GM12878 (cell line): ENCODE data around the gene CEACAM4. TPM values are rescaled to one million over a fixed set of nuclear protein-coding genes. Genes with fewer than 3 reads are reported as not detected.

Experiments used
- ATAC-seq: fragments of 200-7000 bp; cut with Tn5 transposase; 3 replicates; pipeline ENCODE4 v1.9.1; 2020; ENCODE audit warnings: mild to moderate bottlenecking, moderate library complexity
- BruUV-seq: library from RNA; stranded (reverse); fragments of 400-500 nt; replicated peaks from 2 replicates; lab custom pipeline; 2021; lab: Mats Ljungman, UMichigan
- CTCF ChIA-PET: fragments of 300-600 bp; sonication (Branson Sonifier 250); formaldehyde crosslinking; extraction: SDS; loops from one replicate; lab custom pipeline; 2021; ENCODE audit warnings: inconsistent platforms; lab: Yijun Ruan, JAX
- POLR2A ChIA-PET: fragments of 350-600 bp; formaldehyde crosslinking; extraction: SDS; loops from one replicate; lab custom pipeline; 2021; ENCODE audit warnings: inconsistent platforms; lab: Charles Lee
- RAD21 ChIA-PET: fragments of 300-600 bp; sonication (Branson Sonifier 250); formaldehyde crosslinking; loops from one replicate; lab custom pipeline; 2023; ENCODE audit warnings: antibody characterized with exemption; ENCODE audit not compliant: unreplicated experiment; lab: Charles Lee
- SMC1A ChIA-PET: fragments of 300-600 bp; sonication (Branson Sonifier 250); formaldehyde crosslinking; loops from one replicate; lab custom pipeline; 2023; ENCODE audit not compliant: unreplicated experiment, uncharacterized antibody; lab: Charles Lee
- DNase-seq: peaks from one replicate; pipeline ENCODE4 v3.0.0-alpha.2; 2011; ENCODE audit warnings: low read depth, low spot score
- FAIRE-seq: peaks from 3 replicates; lab custom pipeline; 2011; peaks lifted over from hg19 to GRCh38; lab: Jason Lieb, UNC
- H2AFZ ChIP-seq: 2 replicates; pipeline ENCODE4 v1.6.0; 2011; ENCODE audit warnings: low read depth, low read length, control low read depth; ENCODE audit not compliant: control insufficient read depth
- H3K27ac ChIP-seq: 2 replicates; pipeline ENCODE4 v1.5.1; 2011; ENCODE audit warnings: control low read depth; ENCODE audit not compliant: control insufficient read depth, insufficient read depth
- H3K27me3 ChIP-seq, 2 experiments: replicated peaks in 1 of 2; 2 replicates each; pipeline versions ENCODE4 v1.6.0 to v1.6.1; 2011; ENCODE audit warnings: low read length in 1 of 2; ENCODE audit not compliant: control insufficient read depth in 2 of 2, insufficient read depth in 2 of 2
- H3K36me3 ChIP-seq, 2 experiments: 2 replicates each; pipeline ENCODE4 v1.5.1; 2011; ENCODE audit warnings: low read length in 1 of 2; ENCODE audit not compliant: control insufficient read depth in 2 of 2, insufficient read depth in 2 of 2
- H3K4me1 ChIP-seq: 2 replicates; pipeline ENCODE4 v1.6.1; 2011; ENCODE audit warnings: mild to moderate bottlenecking, low read length, moderate library complexity, mixed read lengths; ENCODE audit not compliant: control insufficient read depth, insufficient read depth
- H3K4me2 ChIP-seq: 2 replicates; pipeline ENCODE4 v1.6.0; 2011; ENCODE audit warnings: control low read depth; ENCODE audit not compliant: control insufficient read depth, insufficient read depth
- H3K4me3 ChIP-seq: fragments of 200-600 bp; sonication (generic); 2 replicates; pipeline ENCODE4 v1.5.1; 2016
- H3K79me2 ChIP-seq: 2 replicates; pipeline ENCODE4 v1.6.0; 2011; ENCODE audit warnings: low read length; ENCODE audit not compliant: control insufficient read depth, insufficient read depth
- H3K9ac ChIP-seq: 2 replicates; pipeline ENCODE4 v1.8.0; 2011; ENCODE audit warnings: low read length, control low read depth, mixed read lengths; ENCODE audit not compliant: control insufficient read depth, insufficient read depth
- H3K9me3 ChIP-seq: replicated peaks from 3 replicates; pipeline ENCODE4 v1.5.1; 2011; ENCODE audit warnings: mild to moderate bottlenecking, low read length; ENCODE audit not compliant: control insufficient read depth, insufficient read depth
- H4K20me1 ChIP-seq: 2 replicates; pipeline ENCODE4 v1.6.0; 2011; ENCODE audit not compliant: control insufficient read depth, insufficient read depth
- BMI1 ChIP-seq: fragments of 450-650 bp; IDR thresholded peaks from 2 replicates; pipeline ENCODE4 v1.6.1; 2016; ENCODE audit warnings: mild to moderate bottlenecking, moderate library complexity, borderline replicate concordance
- CTCF ChIP-seq, 3 experiments: IDR thresholded peaks in 2 of 3; conservative IDR thresholded peaks in 1 of 3; 2 replicates each; pipeline ENCODE4 v1.5.1; 2011; ENCODE audit warnings: low read depth in 3 of 3, low read length in 3 of 3, mild to moderate bottlenecking in 3 of 3, control low read depth in 2 of 3, moderate library complexity in 2 of 3, inconsistent platforms in 1 of 3, mixed read lengths in 1 of 3; ENCODE audit not compliant: control insufficient read depth in 2 of 3, insufficient read depth in 1 of 3; ENCODE audit errors: extremely low read depth in 1 of 3
- EZH2 ChIP-seq: IDR thresholded peaks from 2 replicates; pipeline ENCODE4 v1.6.1; 2012; ENCODE audit warnings: low read depth, mild to moderate bottlenecking, control low read depth, inconsistent platforms, low read length, borderline replicate concordance; ENCODE audit not compliant: control insufficient read depth
- MYC ChIP-seq: IDR thresholded peaks from 2 replicates; pipeline ENCODE4 v1.6.1; 2011; ENCODE audit warnings: mild to moderate bottlenecking, low read length, moderate library complexity, inconsistent platforms; ENCODE audit not compliant: insufficient read depth, insufficient replicate concordance, insufficient read length, severe bottlenecking
- NR2C1 ChIP-seq: fragments of 450-650 bp; IDR thresholded peaks from 2 replicates; pipeline ENCODE4 v1.6.1; 2017; ENCODE audit warnings: antibody characterized with exemption, mild to moderate bottlenecking, moderate library complexity
- SPI1 ChIP-seq: IDR thresholded peaks from 2 replicates; pipeline ENCODE4 v1.6.1; 2011; ENCODE audit warnings: low read depth, mild to moderate bottlenecking, low read length, moderate library complexity, borderline replicate concordance; ENCODE audit not compliant: insufficient read depth
- WGBS: methylation state at CpG from one replicate; pipeline ENCODE4 v1.1.6; 2016; ENCODE audit warnings: low lambda C conversion rate; ENCODE audit not compliant: insufficient replicate concordance, insufficient coverage; ENCODE audit errors: missing lambda C conversion rate; 5-methylcytosine and 5-hydroxymethylcytosine counted together
- in situ Hi-C: fragments of 300-500 bp; cut with MboI; formaldehyde crosslinking; loops from 9 replicates; pipeline ENCODE4 v1.14.3; 2018; ENCODE audit warnings: mixed read lengths
- intact Hi-C: fragments of 100-400 bp; cut with micrococcal nuclease; formaldehyde crosslinking; loops from one replicate; pipeline ENCODE4 v1.14.2; 2022; ENCODE audit not compliant: unreplicated experiment
- polyA plus RNA-seq, 11 experiments: library from polyadenylated mRNA; depleted of rRNA in 4 of 11; unstranded in 6 of 11; stranded (reverse) in 5 of 11; fragments of >200 nt; fragmentation: Nextera tagmentation in 4 of 11; fragmentation: Illumina TruSeq in 1 of 11; extraction: Ambion mirVana in 4 of 11; extraction: Trizol in 1 of 11; gene quantifications; 1 replicate in 1 of 11; 2 replicates in 10 of 11; pipeline versions ENCODE4 v1.2.1 to v1.2.3, GENCODE V29; 2011 to 2016; ENCODE audit warnings: inconsistent platforms in 2 of 11, missing spikeins in 2 of 11, low read depth in 1 of 11
- total RNA-seq, 4 experiments: library from RNA; depleted of rRNA in 3 of 4; stranded (reverse); fragments of >200 nt in 3 of 4; fragmentation: Illumina TruSeq in 1 of 4; extraction: Trizol in 1 of 4; gene quantifications; 2 replicates each; pipeline versions ENCODE4 v1.2.1 to v1.2.3, GENCODE V29; 2013 to 2021
- TF ChIP-seq, protein P1 (sequence below): fragments of 450-650 bp; IDR thresholded peaks from 2 replicates; pipeline ENCODE4 v1.6.1; 2017; ENCODE audit warnings: mild to moderate bottlenecking, low read depth, inconsistent platforms; ENCODE audit not compliant: poor library complexity, severe bottlenecking
- TF ChIP-seq, protein P2 (sequence below): IDR thresholded peaks from 2 replicates; pipeline ENCODE4 v1.6.1; 2011; ENCODE audit warnings: mild to moderate bottlenecking, low read depth, low read length, moderate library complexity; ENCODE audit not compliant: insufficient replicate concordance
- TF ChIP-seq, protein P3 (sequence below): fragments of 450-650 bp; IDR thresholded peaks from 2 replicates; pipeline ENCODE4 v1.6.1; 2016; ENCODE audit warnings: mild to moderate bottlenecking, moderate library complexity, borderline replicate concordance

CEACAM4 gene
- total and polyA plus RNA-seq, 10 of the 15 experiments (the other 5 are each of a cell fraction or from before 2014, with no cell fraction given): not detected

DNA sequence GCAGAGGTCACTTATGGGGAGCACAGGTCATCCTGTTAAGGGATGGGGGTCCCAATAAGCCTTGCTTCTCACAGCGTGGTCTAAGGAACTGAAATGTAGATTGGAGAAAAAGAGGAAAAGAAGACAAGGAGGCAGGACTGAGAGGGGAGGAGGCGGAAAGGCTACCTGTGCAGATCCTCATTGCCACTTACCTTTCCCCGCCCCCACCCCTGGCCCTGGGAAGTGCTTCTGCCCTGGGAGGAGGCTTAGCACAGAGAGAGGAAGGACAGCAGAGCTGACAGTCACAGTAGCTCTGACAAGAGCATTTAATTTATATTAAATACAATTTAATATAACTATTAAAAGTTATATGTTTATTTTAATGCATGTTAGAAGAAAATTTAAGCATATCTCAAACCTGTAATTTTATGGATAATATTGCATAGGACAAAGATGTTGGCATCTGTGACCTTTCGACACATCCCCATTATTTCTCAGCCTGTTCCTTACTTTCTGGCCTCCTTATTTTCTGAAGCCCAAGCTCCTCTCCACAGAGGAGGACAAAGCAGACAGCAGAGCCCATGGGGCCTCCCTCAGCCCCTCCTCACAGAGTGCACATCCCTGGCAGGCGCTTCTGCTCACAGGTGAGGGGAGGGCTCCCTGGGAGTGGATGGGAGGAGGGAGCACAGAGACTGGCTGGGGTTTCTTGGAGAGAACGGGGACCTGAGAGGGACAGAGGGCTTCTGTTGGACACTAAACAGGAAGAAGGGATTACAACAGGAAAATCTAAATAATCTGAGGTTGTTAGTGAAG, 27.5 kb downstream of the CEACAM4 start (continued):
- TF ChIP-seq, protein P1, sequence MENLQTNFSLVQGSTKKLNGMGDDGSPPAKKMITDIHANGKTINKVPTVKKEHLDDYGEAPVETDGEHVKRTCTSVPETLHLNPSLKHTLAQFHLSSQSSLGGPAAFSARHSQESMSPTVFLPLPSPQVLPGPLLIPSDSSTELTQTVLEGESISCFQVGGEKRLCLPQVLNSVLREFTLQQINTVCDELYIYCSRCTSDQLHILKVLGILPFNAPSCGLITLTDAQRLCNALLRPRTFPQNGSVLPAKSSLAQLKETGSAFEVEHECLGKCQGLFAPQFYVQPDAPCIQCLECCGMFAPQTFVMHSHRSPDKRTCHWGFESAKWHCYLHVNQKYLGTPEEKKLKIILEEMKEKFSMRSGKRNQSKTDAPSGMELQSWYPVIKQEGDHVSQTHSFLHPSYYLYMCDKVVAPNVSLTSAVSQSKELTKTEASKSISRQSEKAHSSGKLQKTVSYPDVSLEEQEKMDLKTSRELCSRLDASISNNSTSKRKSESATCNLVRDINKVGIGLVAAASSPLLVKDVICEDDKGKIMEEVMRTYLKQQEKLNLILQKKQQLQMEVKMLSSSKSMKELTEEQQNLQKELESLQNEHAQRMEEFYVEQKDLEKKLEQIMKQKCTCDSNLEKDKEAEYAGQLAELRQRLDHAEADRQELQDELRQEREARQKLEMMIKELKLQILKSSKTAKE: no peak
- TF ChIP-seq EZH2: no peak
- no peak for TF ChIP-seq NR2C1

GRCh38 chr19:41597600-41598041, 29.3 kb downstream of the CEACAM4 start:
- H3K27me3 ChIP-seq: peaks cover 0 to 3% of the 10 kb centered on the region in 2 experiments; a peak in 3 of 4 replicates
- H3K9me3 ChIP-seq: no peaks in the 10 kb centered on the region
- no peaks in the 10 kb centered on the region for H3K79me2 ChIP-seq
- SMC1A ChIA-PET: interaction anchor here (0.8 to 1.5 kb wide), 6 partner anchors 22 to 149 kb away, joined by 3 to 7 read pairs (median 3); partner anchors contain the start of gene CEACAM21
- no TSS peak for BruUV-seq
- FAIRE-seq (peak; percentile 98), DNase-seq (peak; percentile 45), ATAC-seq (peak; percentile 94)
- no peaks in the 10 kb centered on the region for H4K20me1 ChIP-seq
- CTCF ChIA-PET: interaction anchor here (0.7 to 3.5 kb wide), 17 partner anchors 10 to 393 kb away, joined by 3 to 19 read pairs (median 4); partner anchors contain the start of gene CEACAM21
- RAD21 ChIA-PET: interaction anchor here (1.0 to 2.8 kb wide), 2 partner anchors 22 to 148 kb away, joined by 3 to 11 read pairs; partner anchors contain the start of gene CEACAM21
- no peak overlapping the region for H3K4me2 ChIP-seq
- H3K36me3 ChIP-seq: no peaks in the 10 kb centered on the region
- intact Hi-C loops (no loop called here), in situ Hi-C loops (no loop called here)
- 1% methylated on average over 10 of the region's 10 CpGs for WGBS
- H3K4me3 ChIP-seq: no peak overlapping the region
- POLR2A ChIA-PET: no interaction called here
- no peak overlapping the region for H3K27ac ChIP-seq
- H3K4me1 ChIP-seq: no peaks in the 10 kb centered on the region
- no peak overlapping the region for H3K9ac ChIP-seq
- H2AFZ ChIP-seq: no peak overlapping the region
- TF ChIP-seq, protein P2, sequence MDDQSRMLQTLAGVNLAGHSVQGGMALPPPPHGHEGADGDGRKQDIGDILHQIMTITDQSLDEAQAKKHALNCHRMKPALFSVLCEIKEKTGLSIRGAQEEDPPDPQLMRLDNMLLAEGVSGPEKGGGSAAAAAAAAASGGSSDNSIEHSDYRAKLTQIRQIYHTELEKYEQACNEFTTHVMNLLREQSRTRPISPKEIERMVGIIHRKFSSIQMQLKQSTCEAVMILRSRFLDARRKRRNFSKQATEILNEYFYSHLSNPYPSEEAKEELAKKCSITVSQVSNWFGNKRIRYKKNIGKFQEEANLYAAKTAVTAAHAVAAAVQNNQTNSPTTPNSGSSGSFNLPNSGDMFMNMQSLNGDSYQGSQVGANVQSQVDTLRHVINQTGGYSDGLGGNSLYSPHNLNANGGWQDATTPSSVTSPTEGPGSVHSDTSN: no peak
- no peak for TF ChIP-seq BMI1
- TF ChIP-seq SPI1: peak; percentile 59; the same call in 1 of the 2 replicates
- TF ChIP-seq MYC: no peak
- TF ChIP-seq, protein P3, sequence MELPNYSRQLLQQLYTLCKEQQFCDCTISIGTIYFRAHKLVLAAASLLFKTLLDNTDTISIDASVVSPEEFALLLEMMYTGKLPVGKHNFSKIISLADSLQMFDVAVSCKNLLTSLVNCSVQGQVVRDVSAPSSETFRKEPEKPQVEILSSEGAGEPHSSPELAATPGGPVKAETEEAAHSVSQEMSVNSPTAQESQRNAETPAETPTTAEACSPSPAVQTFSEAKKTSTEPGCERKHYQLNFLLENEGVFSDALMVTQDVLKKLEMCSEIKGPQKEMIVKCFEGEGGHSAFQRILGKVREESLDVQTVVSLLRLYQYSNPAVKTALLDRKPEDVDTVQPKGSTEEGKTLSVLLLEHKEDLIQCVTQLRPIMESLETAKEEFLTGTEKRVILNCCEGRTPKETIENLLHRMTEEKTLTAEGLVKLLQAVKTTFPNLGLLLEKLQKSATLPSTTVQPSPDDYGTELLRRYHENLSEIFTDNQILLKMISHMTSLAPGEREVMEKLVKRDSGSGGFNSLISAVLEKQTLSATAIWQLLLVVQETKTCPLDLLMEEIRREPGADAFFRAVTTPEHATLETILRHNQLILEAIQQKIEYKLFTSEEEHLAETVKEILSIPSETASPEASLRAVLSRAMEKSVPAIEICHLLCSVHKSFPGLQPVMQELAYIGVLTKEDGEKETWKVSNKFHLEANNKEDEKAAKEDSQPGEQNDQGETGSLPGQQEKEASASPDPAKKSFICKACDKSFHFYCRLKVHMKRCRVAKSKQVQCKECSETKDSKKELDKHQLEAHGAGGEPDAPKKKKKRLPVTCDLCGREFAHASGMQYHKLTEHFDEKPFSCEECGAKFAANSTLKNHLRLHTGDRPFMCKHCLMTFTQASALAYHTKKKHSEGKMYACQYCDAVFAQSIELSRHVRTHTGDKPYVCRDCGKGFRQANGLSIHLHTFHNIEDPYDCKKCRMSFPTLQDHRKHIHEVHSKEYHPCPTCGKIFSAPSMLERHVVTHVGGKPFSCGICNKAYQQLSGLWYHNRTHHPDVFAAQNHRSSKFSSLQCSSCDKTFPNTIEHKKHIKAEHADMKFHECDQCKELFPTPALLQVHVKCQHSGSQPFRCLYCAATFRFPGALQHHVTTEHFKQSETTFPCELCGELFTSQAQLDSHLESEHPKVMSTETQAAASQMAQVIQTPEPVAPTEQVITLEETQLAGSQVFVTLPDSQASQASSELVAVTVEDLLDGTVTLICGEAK: no peak
- peak; percentile 83 to 98 (median 95) for TF ChIP-seq CTCF (IDR thresholded peaks at IDR 0.05 in 2 of 3, conservative IDR thresholded peaks at IDR 0.05 in 1 of 3; ENCODE audit: control insufficient read depth in 2 of 3, extremely low read depth in 1 of 3, insufficient read depth in 1 of 3, low read depth in 3 of 3, low read length in 3 of 3)
